Hepatocyte (in vitro differentiated cells): ENCODE results near the gene PSPN. TPM values are rescaled to one million over a fixed set of nuclear protein-coding genes. Genes with fewer than 3 reads are reported as not detected.
A peak's percentile ranks its signal among the peaks of the same experiment; 100 is the strongest.

Source experiments
- DNase-seq: peaks from one replicate; pipeline ENCODE4 v3.0.0-alpha.2; 2016; ENCODE audit warnings: low spot score
- H2AFZ ChIP-seq: fragments of 200-600 bp; sonication (generic); 2 replicates; pipeline ENCODE4 v1.6.0; 2016; ENCODE audit warnings: antibody characterized with exemption, mild to moderate bottlenecking
- H3K27ac ChIP-seq: fragments of 200-600 bp; sonication (generic); 2 replicates; pipeline ENCODE4 v1.5.1; 2016; ENCODE audit warnings: mild to moderate bottlenecking
- H3K27me3 ChIP-seq: fragments of 200-600 bp; sonication (generic); 2 replicates; pipeline ENCODE4 v1.6.1; 2016
- H3K36me3 ChIP-seq: fragments of 200-600 bp; sonication (generic); replicated peaks from 2 replicates; pipeline ENCODE4 v1.5.1; 2016; ENCODE audit warnings: low read depth; ENCODE audit not compliant: insufficient read depth
- H3K4me1 ChIP-seq: fragments of 200-600 bp; sonication (generic); 2 replicates; pipeline ENCODE4 v1.5.1; 2016; ENCODE audit warnings: mild to moderate bottlenecking, moderate library complexity; ENCODE audit not compliant: insufficient read depth
- H3K4me2 ChIP-seq: fragments of 200-600 bp; sonication (generic); 2 replicates; pipeline ENCODE4 v1.6.0; 2016
- H3K4me3 ChIP-seq: fragments of 200-600 bp; sonication (generic); 2 replicates; pipeline ENCODE4 v1.5.1; 2016; ENCODE audit warnings: mild to moderate bottlenecking
- H3K79me2 ChIP-seq: fragments of 200-600 bp; sonication (generic); 2 replicates; pipeline ENCODE4 v1.6.0; 2017; ENCODE audit warnings: mild to moderate bottlenecking
- H3K9me2 ChIP-seq: fragments of 200-600 bp; sonication (generic); replicated peaks from 2 replicates; pipeline ENCODE4 v1.6.0; 2017; ENCODE audit warnings: mild to moderate bottlenecking; ENCODE audit not compliant: insufficient read depth
- H3K9me3 ChIP-seq: fragments of 200-600 bp; sonication (generic); 2 replicates; pipeline ENCODE4 v1.5.1; 2016; ENCODE audit warnings: low read depth, mild to moderate bottlenecking
- H4K20me1 ChIP-seq: fragments of 200-600 bp; sonication (generic); 2 replicates; pipeline ENCODE4 v1.6.0; 2016; ENCODE audit warnings: mild to moderate bottlenecking; ENCODE audit not compliant: insufficient read depth, poor library complexity, severe bottlenecking
- EZH2 ChIP-seq: fragments of 200-600 bp; sonication (generic); IDR thresholded peaks from 2 replicates; pipeline ENCODE4 v1.6.1; 2016; ENCODE audit warnings: antibody characterized with exemption, mild to moderate bottlenecking, borderline replicate concordance
- EZH2phosphoT487 ChIP-seq: fragments of 200-600 bp; sonication (generic); IDR thresholded peaks from one replicate; pipeline ENCODE4 v1.6.1; 2018; ENCODE audit warnings: antibody characterized with exemption, mild to moderate bottlenecking, low read depth, moderate library complexity; ENCODE audit not compliant: unreplicated experiment, severe bottlenecking
- whole genome bisulfite sequencing: methylation state at CpG from one replicate; pipeline ENCODE4 v1.1.6; 2016; ENCODE audit warnings: low lambda C conversion rate; ENCODE audit errors: missing lambda C conversion rate; 5-methylcytosine and 5-hydroxymethylcytosine counted together
- polyA plus RNA-seq: library from polyadenylated mRNA; unstranded; fragments of >200 nt; fragmentation: Nextera tagmentation; extraction: Ambion mirVana; gene quantifications from 2 replicates; pipeline ENCODE4 v1.2.1, GENCODE V29; 2016
- total RNA-seq: library from RNA; depleted of rRNA; stranded (reverse); fragments of >200 nt; gene quantifications from 2 replicates; pipeline ENCODE4 v1.2.3, GENCODE V29; 2014
- TF ChIP-seq, protein P1 (sequence below): fragments of 200-600 bp; sonication (generic); IDR thresholded peaks from 2 replicates; pipeline ENCODE4 v1.5.1; 2016; ENCODE audit warnings: antibody characterized with exemption, mild to moderate bottlenecking; ENCODE audit not compliant: poor library complexity

Gene PSPN
- total and polyA plus RNA-seq, 2 experiments from 2014 or later: 2.7 TPM

GRCh38 chr19:6414793-6415590 is 39.3 kb upstream of the PSPN start:
- peaks cover 18% of the 10 kb centered on the region for H4K20me1 ChIP-seq
- WGBS: 97% methylated on average over 46 of the region's 47 CpGs
- no peaks in the 10 kb centered on the region for H3K36me3 ChIP-seq
- H3K9me3 ChIP-seq: no peaks in the 10 kb centered on the region
- TF ChIP-seq EZH2phosphoT487: no peak
- TF ChIP-seq, protein P1, sequence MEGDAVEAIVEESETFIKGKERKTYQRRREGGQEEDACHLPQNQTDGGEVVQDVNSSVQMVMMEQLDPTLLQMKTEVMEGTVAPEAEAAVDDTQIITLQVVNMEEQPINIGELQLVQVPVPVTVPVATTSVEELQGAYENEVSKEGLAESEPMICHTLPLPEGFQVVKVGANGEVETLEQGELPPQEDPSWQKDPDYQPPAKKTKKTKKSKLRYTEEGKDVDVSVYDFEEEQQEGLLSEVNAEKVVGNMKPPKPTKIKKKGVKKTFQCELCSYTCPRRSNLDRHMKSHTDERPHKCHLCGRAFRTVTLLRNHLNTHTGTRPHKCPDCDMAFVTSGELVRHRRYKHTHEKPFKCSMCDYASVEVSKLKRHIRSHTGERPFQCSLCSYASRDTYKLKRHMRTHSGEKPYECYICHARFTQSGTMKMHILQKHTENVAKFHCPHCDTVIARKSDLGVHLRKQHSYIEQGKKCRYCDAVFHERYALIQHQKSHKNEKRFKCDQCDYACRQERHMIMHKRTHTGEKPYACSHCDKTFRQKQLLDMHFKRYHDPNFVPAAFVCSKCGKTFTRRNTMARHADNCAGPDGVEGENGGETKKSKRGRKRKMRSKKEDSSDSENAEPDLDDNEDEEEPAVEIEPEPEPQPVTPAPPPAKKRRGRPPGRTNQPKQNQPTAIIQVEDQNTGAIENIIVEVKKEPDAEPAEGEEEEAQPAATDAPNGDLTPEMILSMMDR: no peak
- no peak for TF ChIP-seq EZH2
- H3K9me2 ChIP-seq: no peaks in the 10 kb centered on the region
- H3K27me3 ChIP-seq: no peaks in the 10 kb centered on the region
- no peak overlapping the region for H2AFZ ChIP-seq
- no peak overlapping the region for H3K4me2 ChIP-seq
- H3K4me1 ChIP-seq: peaks cover 9% of the 10 kb centered on the region
- H3K4me3 ChIP-seq: no peak overlapping the region
- no peak for DNase-seq
- no peak overlapping the region for H3K27ac ChIP-seq
- peaks cover 23% of the 10 kb centered on the region for H3K79me2 ChIP-seq

GRCh38 chr19:6413721-6414643 is 38.2 kb upstream of the PSPN start:
- Histone ChIP-seq H4K20me1 (peaks cover 9% of the 10 kb centered on the region), H3K27ac (peak overlapping the region; percentile 34), H3K4me1 (peaks cover 9% of the 10 kb centered on the region), H3K9me3 (no peaks in the 10 kb centered on the region), H3K79me2 (peaks cover 13% of the 10 kb centered on the region), H3K36me3 (no peaks in the 10 kb centered on the region), H2AFZ (no peak overlapping the region), H3K4me2 (no peak overlapping the region), H3K4me3 (no peak overlapping the region), H3K9me2 (no peaks in the 10 kb centered on the region), H3K27me3 (no peaks in the 10 kb centered on the region)
- TF ChIP-seq, protein P1: no peak
- no peak for TF ChIP-seq EZH2phosphoT487
- TF ChIP-seq EZH2: no peak
- no peak for DNase-seq
- WGBS: 93% methylated on average over 33 of the region's 42 CpGs

DNA sequence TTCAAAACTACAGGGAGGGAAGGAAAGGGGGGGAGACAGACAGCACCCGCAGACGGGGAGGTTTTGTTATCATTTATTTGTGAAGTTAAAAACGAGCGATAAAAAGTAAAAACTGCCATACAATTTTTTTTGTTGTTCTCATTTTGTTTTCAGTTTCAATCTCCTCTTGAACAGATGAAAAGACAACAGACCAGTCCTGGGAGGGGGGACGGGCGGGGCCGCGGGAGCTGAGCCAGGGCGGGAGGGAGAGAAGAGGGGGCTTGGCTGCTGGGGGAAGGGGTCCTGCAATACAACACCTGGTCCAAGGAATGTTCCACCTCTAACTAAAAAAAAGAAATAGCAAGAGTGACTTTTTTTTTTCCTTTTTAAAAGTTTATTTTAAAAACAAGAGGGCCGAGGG is 37.6 kb upstream of the PSPN start:
- TF ChIP-seq EZH2 (no peak), EZH2phosphoT487 (no peak)
- TF ChIP-seq, protein P1: no peak
- no peak overlapping the region for H2AFZ ChIP-seq
- H4K20me1 ChIP-seq: peaks cover 4% of the 10 kb centered on the region
- peaks cover 9% of the 10 kb centered on the region for H3K4me1 ChIP-seq
- no peaks in the 10 kb centered on the region for H3K27me3 ChIP-seq
- no peaks in the 10 kb centered on the region for H3K9me3 ChIP-seq
- peaks cover 6% of the 10 kb centered on the region for H3K79me2 ChIP-seq
- no peaks in the 10 kb centered on the region for H3K9me2 ChIP-seq
- H3K4me3 ChIP-seq: no peak overlapping the region
- no peak for DNase-seq
- 79% methylated on average over 10 of the region's 10 CpGs for WGBS
- no peak overlapping the region for H3K4me2 ChIP-seq
- no peaks in the 10 kb centered on the region for H3K36me3 ChIP-seq
- H3K27ac ChIP-seq: peak overlapping the region; percentile 57
